H1 (cell line): ENCODE data around the gene MLLT6. TPM values are rescaled to one million over a fixed set of nuclear protein-coding genes. Genes with fewer than 3 reads are reported as not detected.
A peak's percentile ranks its signal among the peaks of the same experiment; 100 is the strongest.

Experiments used
- CTCF ChIA-PET: fragments of 300-600 bp; sonication (Branson Sonifier 250); formaldehyde crosslinking; loops from one replicate; lab custom pipeline; 2021; ENCODE audit not compliant: partially characterized antibody; lab: Charles Lee
- POLR2A ChIA-PET: fragments of 300-600 bp; sonication (Branson Sonifier 250); formaldehyde crosslinking; loops from one replicate; lab custom pipeline; 2021; ENCODE audit warnings: inconsistent platforms; ENCODE audit not compliant: partially characterized antibody; lab: Charles Lee
- DNase-seq, 2 experiments: peaks; one replicate each; pipeline versions ENCODE4 v3.0.0 to v3.0.0-alpha.2; 2010 to 2022; ENCODE audit warnings: low spot score in 2 of 2, low read depth in 1 of 2, mixed read lengths in 1 of 2
- FAIRE-seq: peaks from 2 replicates; lab custom pipeline; 2011; peaks lifted over from hg19 to GRCh38; lab: Jason Lieb, UNC
- H2AFZ ChIP-seq: 2 replicates; pipeline ENCODE4 v1.8.1; 2012; ENCODE audit warnings: low read length, inconsistent platforms
- H2AK5ac ChIP-seq: 2 replicates; pipeline ENCODE4 v1.6.1; 2013; ENCODE audit warnings: low read depth, low read length
- H2BK120ac ChIP-seq: replicated peaks from 2 replicates; pipeline ENCODE3; 2013; ENCODE audit warnings: low read depth, low read length, inconsistent platforms
- H2BK12ac ChIP-seq: 2 replicates; pipeline ENCODE4 v1.6.1; 2013; ENCODE audit warnings: low read depth, low read length
- H2BK15ac ChIP-seq: 2 replicates; pipeline ENCODE4 v1.6.1; 2013; ENCODE audit warnings: low read length
- H2BK20ac ChIP-seq: 2 replicates; pipeline ENCODE4 v1.6.1; 2013; ENCODE audit warnings: low read length
- H2BK5ac ChIP-seq: 2 replicates; pipeline ENCODE4 v1.6.1; 2013; ENCODE audit warnings: low read depth, low read length
- H3K14ac ChIP-seq: 2 replicates; pipeline ENCODE4 v1.6.1; 2013; ENCODE audit warnings: inconsistent platforms; ENCODE audit not compliant: insufficient read length
- H3K18ac ChIP-seq: 2 replicates; pipeline ENCODE4 v1.6.1; 2013; ENCODE audit warnings: low read length; ENCODE audit errors: extremely low read depth
- H3K23ac ChIP-seq: 2 replicates; pipeline ENCODE4 v1.6.1; 2013; ENCODE audit warnings: inconsistent platforms; ENCODE audit not compliant: insufficient read length
- H3K23me2 ChIP-seq: 2 replicates; pipeline ENCODE4 v1.6.1; 2013; ENCODE audit warnings: low read depth, low read length
- H3K27ac ChIP-seq: 2 replicates; pipeline ENCODE4 v1.6.1; 2011; ENCODE audit warnings: low read depth, low read length, inconsistent platforms
- H3K27me3 ChIP-seq, 4 experiments: replicated peaks in 1 of 4; 1 replicate in 1 of 4; 2 replicates in 3 of 4; pipeline versions ENCODE4 v1.6.1 to v1.8.1; 2011 to 2013; ENCODE audit warnings: low read length in 3 of 4, mild to moderate bottlenecking in 3 of 4, inconsistent platforms in 2 of 4, mixed read lengths in 2 of 4, moderate library complexity in 1 of 4; ENCODE audit not compliant: control insufficient read depth in 3 of 4, insufficient read depth in 3 of 4; ENCODE audit errors: extremely low read depth in 1 of 4
- H3K36me3 ChIP-seq, 4 experiments: 2 replicates each; pipeline versions ENCODE4 v1.6.1 to v1.8.1; 2011 to 2013; ENCODE audit warnings: mild to moderate bottlenecking in 4 of 4, low read length in 3 of 4, moderate library complexity in 2 of 4, control low read depth in 1 of 4, inconsistent platforms in 1 of 4; ENCODE audit not compliant: insufficient read depth in 4 of 4, control insufficient read depth in 2 of 4
- H3K4ac ChIP-seq: replicated peaks from 2 replicates; pipeline ENCODE3; 2013; ENCODE audit warnings: low read length, low read depth, mixed read lengths, inconsistent platforms; ENCODE audit not compliant: insufficient read length
- H3K4me1 ChIP-seq, 4 experiments: replicated peaks in 1 of 4; 1 replicate in 1 of 4; 2 replicates in 3 of 4; pipeline versions ENCODE4 v1.6.1 to v1.8.1; 2011 to 2013; ENCODE audit warnings: low read length in 3 of 4, inconsistent platforms in 2 of 4, mixed read lengths in 1 of 4; ENCODE audit not compliant: insufficient read depth in 4 of 4, control insufficient read depth in 3 of 4
- H3K4me2 ChIP-seq, 2 experiments: 2 replicates each; pipeline versions ENCODE4 v1.6.1 to v1.8.1; 2011 to 2013; ENCODE audit warnings: low read depth in 2 of 2, low read length in 2 of 2, control low read depth in 1 of 2, inconsistent platforms in 1 of 2, mild to moderate bottlenecking in 1 of 2; ENCODE audit not compliant: insufficient read depth in 1 of 2
- H3K4me3 ChIP-seq, 4 experiments: fragments of 200-600, 300-600 bp in 1 of 4; sonication (generic), shearing (Covaris generic), sonication (Bioruptor Twin) in 1 of 4; 2 replicates each; pipeline versions ENCODE4 v1.5.1 to v1.8.1; 2011 to 2016; ENCODE audit warnings: low read length in 4 of 4, low read depth in 3 of 4, control low read depth in 2 of 4, inconsistent platforms in 2 of 4, mild to moderate bottlenecking in 2 of 4, mixed read lengths in 1 of 4, moderate library complexity in 1 of 4; ENCODE audit not compliant: insufficient read depth in 2 of 4; ENCODE audit errors: extremely low read depth in 1 of 4
- H3K56ac ChIP-seq: replicated peaks from 2 replicates; pipeline ENCODE3; 2013; ENCODE audit warnings: low read depth, mild to moderate bottlenecking, mixed read lengths, low read length, inconsistent platforms; ENCODE audit not compliant: insufficient read length
- H3K79me1 ChIP-seq: 2 replicates; pipeline ENCODE4 v1.6.1; 2013; ENCODE audit warnings: low read depth, low read length, control low read depth
- H3K79me2 ChIP-seq, 2 experiments: 2 replicates each; pipeline versions ENCODE4 v1.6.1 to v1.8.1; 2012 to 2013; ENCODE audit warnings: low read length in 2 of 2, mild to moderate bottlenecking in 2 of 2, inconsistent platforms in 1 of 2; ENCODE audit not compliant: insufficient read depth in 2 of 2, control insufficient read depth in 1 of 2
- H3K9ac ChIP-seq, 4 experiments: replicated peaks in 1 of 4; 1 replicate in 1 of 4; 2 replicates in 3 of 4; pipeline versions ENCODE4 v1.6.1 to v1.8.1; 2011 to 2013; ENCODE audit warnings: low read depth in 3 of 4, low read length in 3 of 4, control low read depth in 2 of 4, mild to moderate bottlenecking in 2 of 4, moderate library complexity in 2 of 4, inconsistent platforms in 1 of 4; ENCODE audit errors: extremely low read depth in 1 of 4
- H3K9me3 ChIP-seq, 2 experiments: 2 replicates each; pipeline versions ENCODE4 v1.6.1 to v1.8.1; 2012 to 2013; ENCODE audit warnings: mild to moderate bottlenecking in 2 of 2, moderate library complexity in 2 of 2, control low read depth in 1 of 2, inconsistent platforms in 1 of 2, low read depth in 1 of 2, low read length in 1 of 2, mixed read lengths in 1 of 2; ENCODE audit not compliant: insufficient read depth in 2 of 2
- H4K20me1 ChIP-seq, 2 experiments: replicated peaks in 1 of 2; 2 replicates each; pipeline versions ENCODE3 to v1.8.1; 2011 to 2013; ENCODE audit warnings: inconsistent platforms in 2 of 2, low read length in 2 of 2, mild to moderate bottlenecking in 1 of 2; ENCODE audit not compliant: insufficient read depth in 2 of 2, control insufficient read depth in 1 of 2
- H4K5ac ChIP-seq: 2 replicates; pipeline ENCODE4 v1.6.1; 2013; ENCODE audit warnings: low read length, low read depth, mixed read lengths, inconsistent platforms; ENCODE audit not compliant: insufficient read length
- H4K8ac ChIP-seq: 2 replicates; pipeline ENCODE4 v1.8.0; 2013; ENCODE audit warnings: mild to moderate bottlenecking, moderate library complexity, low read length, inconsistent platforms; ENCODE audit not compliant: insufficient read depth; ENCODE audit errors: extremely low read depth
- H4K91ac ChIP-seq: replicated peaks from 2 replicates; pipeline ENCODE3; 2013; ENCODE audit warnings: low read length, mixed read lengths, inconsistent platforms; ENCODE audit not compliant: insufficient read length
- CEBPB ChIP-seq: IDR thresholded peaks from 2 replicates; pipeline ENCODE4 v1.6.1; 2012; ENCODE audit warnings: low read depth, low read length
- CTBP2 ChIP-seq: IDR thresholded peaks from 2 replicates; pipeline ENCODE4 v1.7.0; 2011; ENCODE audit warnings: borderline replicate concordance, mild to moderate bottlenecking, moderate library complexity, mixed read lengths, low read length; ENCODE audit not compliant: insufficient read depth, insufficient read length
- EZH2 ChIP-seq: fragments of 200-600 bp; sonication (generic); IDR thresholded peaks from 2 replicates; pipeline ENCODE4 v1.7.1; 2012; ENCODE audit warnings: low read depth, mild to moderate bottlenecking, moderate library complexity, low read length, inconsistent platforms; ENCODE audit not compliant: severe bottlenecking
- HDAC6 ChIP-seq: IDR thresholded peaks from one replicate; pipeline ENCODE4 v1.7.1; 2012; ENCODE audit warnings: low read depth, mild to moderate bottlenecking, inconsistent platforms, low read length, moderate library complexity
- JUND ChIP-seq: IDR thresholded peaks from 2 replicates; pipeline ENCODE4 v1.6.1; 2011; ENCODE audit warnings: mild to moderate bottlenecking, improper control_type of control experiment, low read length
- RXRA ChIP-seq: IDR thresholded peaks from 2 replicates; pipeline ENCODE4 v1.6.1; 2011; ENCODE audit warnings: low read depth, mild to moderate bottlenecking, low read length, moderate library complexity; ENCODE audit not compliant: insufficient read depth
- SP1 ChIP-seq: IDR thresholded peaks from 2 replicates; pipeline ENCODE4 v1.6.1; 2011; ENCODE audit warnings: low read depth, low read length
- SP4 ChIP-seq: IDR thresholded peaks from 2 replicates; pipeline ENCODE4 v1.6.1; 2012; ENCODE audit warnings: low read length, inconsistent platforms
- TEAD4 ChIP-seq: IDR thresholded peaks from 2 replicates; pipeline ENCODE4 v1.6.1; 2012; ENCODE audit warnings: low read depth, low read length, inconsistent platforms, mixed read lengths
- ZNF274 ChIP-seq: IDR thresholded peaks from 2 replicates; pipeline ENCODE4 v1.7.0; 2012; ENCODE audit warnings: low read length, borderline replicate concordance; ENCODE audit errors: extremely low read depth
- WGBS, 2 experiments: shearing (Covaris generic) in 1 of 2; methylation state at CpG; one replicate each; pipeline versions ENCODE4 v1.1.6 to v1.1.7; 2013 to 2015; ENCODE audit warnings: low lambda C conversion rate in 2 of 2, mixed read lengths in 2 of 2, inconsistent platforms in 1 of 2, low coverage in 1 of 2, missing lambda C conversion rate in 1 of 2; ENCODE audit not compliant: insufficient replicate concordance in 2 of 2, insufficient coverage in 1 of 2, insufficient read length in 1 of 2; ENCODE audit errors: extremely low coverage in 1 of 2, missing lambda C conversion rate in 1 of 2; 5-methylcytosine and 5-hydroxymethylcytosine counted together
- polyA plus RNA-seq, 7 experiments: library from polyadenylated mRNA; depleted of rRNA in 3 of 7; stranded (reverse) in 5 of 7; unstranded in 2 of 7; fragments of >200 nt in 5 of 7; fragments of 200-250 nt in 2 of 7; gene quantifications; 1 replicate in 5 of 7; 2 replicates in 1 of 7; 4 replicates in 1 of 7; pipeline versions ENCODE4 v1.2.1 to v1.2.3, GENCODE V29; 2011 to 2013; ENCODE audit warnings: missing spikeins in 2 of 7, mixed read lengths in 2 of 7
- total RNA-seq: library from RNA; stranded (reverse); fragmentation: NEBNext Ultra II Directional; extraction: Animal tissue kit (Norgen Biotek cat#: 25700); gene quantifications from 2 replicates; pipeline ENCODE4 v1.2.1, GENCODE V29; 2021
- TF ChIP-seq, protein P1 (sequence below): IDR thresholded peaks from 2 replicates; pipeline ENCODE4 v1.6.1; 2012; ENCODE audit warnings: inconsistent platforms

Gene MLLT6
- total and polyA plus RNA-seq, 2 of the 8 experiments (the other 6 are each of a cell fraction or from before 2014, with no cell fraction given) = 6.5 to 8.0 TPM

DNA sequence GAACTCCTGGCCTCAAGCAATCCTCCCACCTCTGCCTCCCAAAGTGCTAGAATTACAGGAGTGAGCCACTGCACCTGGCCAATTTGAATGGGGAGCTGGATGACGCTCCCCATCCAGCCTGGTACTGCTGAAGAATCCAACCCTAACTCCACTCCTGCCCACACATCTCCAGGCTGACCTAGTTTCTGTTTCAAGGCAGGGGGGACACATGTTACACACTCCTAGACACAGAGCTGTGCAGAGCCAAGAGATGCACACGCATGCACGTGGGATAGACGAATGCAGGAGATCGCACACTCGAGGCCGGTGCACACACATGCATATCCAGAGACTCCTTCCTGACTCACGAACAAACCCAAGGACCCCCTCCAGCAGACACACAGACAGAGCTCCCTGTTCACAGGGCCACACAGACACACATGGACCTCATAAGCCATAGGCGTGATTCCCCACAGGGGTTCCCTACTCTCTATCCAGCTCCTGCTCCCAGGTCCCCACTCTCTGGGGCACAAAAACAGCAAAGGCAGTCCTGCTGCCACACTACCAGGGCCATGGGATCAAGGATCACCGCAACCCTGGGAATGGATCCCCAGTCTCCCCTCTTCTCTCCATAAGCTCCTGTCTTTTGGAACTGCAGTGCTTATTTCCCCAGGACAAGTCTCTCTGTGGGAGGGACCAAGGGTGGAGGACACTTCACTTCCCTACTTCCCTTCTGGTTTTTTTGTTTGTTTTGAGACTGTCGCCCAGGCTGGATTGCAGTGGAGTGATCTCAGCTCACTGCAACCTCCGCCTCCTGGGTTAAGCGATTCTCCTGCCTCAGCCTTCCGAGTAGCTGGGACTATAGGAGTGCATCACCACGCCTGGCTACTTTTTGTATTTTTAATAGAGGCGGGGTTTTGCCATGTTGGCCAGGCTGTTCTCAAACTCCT, 44.7 kb upstream of the MLLT6 start:
- no peak overlapping the region for H2AK5ac ChIP-seq
- H4K5ac ChIP-seq = no peak overlapping the region
- H4K8ac ChIP-seq = peak overlapping the region; percentile 3; the same call in 1 of the 2 replicates
- H3K79me2 ChIP-seq = no peaks in the 10 kb centered on the region
- H3K36me3 ChIP-seq = no peaks in the 10 kb centered on the region
- WGBS, 2 experiments = 92% methylated on average over 16 of the region's 16 CpGs; no CpG with 5 or more reads in 1 of the 2 experiments
- peak overlapping the region; percentile 97; the same call in 1 of the 2 replicates for H2BK15ac ChIP-seq
- no peak overlapping the region for H3K9ac ChIP-seq
- ChIA-PET CTCF (interaction anchor here (0.6 to 29.5 kb wide), 14 partner anchors 8 to 219 kb away, joined by 3 to 795 read pairs (median 6); partner anchors contain the start of gene SRCIN1), POLR2A (interaction anchor here (0.9 to 1.3 kb wide), 2 partner anchors 53 to 60 kb away, joined by 3 to 4 read pairs; no protein-coding TSS in a partner anchor)
- no peak overlapping the region for H3K4ac ChIP-seq
- H4K20me1 ChIP-seq = no peaks in the 10 kb centered on the region
- H3K14ac ChIP-seq = no peak overlapping the region
- H2BK20ac ChIP-seq = peak overlapping the region; percentile 72; the same call in 1 of the 2 replicates
- no peak for DNase-seq
- H3K27ac ChIP-seq = no peak overlapping the region
- no peak overlapping the region for H2BK120ac ChIP-seq
- H3K79me1 ChIP-seq = no peaks in the 10 kb centered on the region
- no peak for FAIRE-seq
- H3K18ac ChIP-seq = peak overlapping the region; percentile 60; the same call in 1 of the 2 replicates
- peak overlapping the region; percentile 97; the same call in 1 of the 2 replicates for H2BK12ac ChIP-seq
- H3K4me1 ChIP-seq = peaks cover 0 to 11% (median 5%) of the 10 kb centered on the region in 4 experiments; a peak in 6 of 7 replicates
- peak overlapping the region; percentile 83 for H4K91ac ChIP-seq
- no peaks in the 10 kb centered on the region for H3K9me3 ChIP-seq
- no peak overlapping the region for H2BK5ac ChIP-seq
- H3K27me3 ChIP-seq = peaks cover 0 to 3% (median 0%) of the 10 kb centered on the region in 4 experiments; a peak in 2 of 7 replicates
- no peak overlapping the region for H3K4me3 ChIP-seq
- H3K4me2 ChIP-seq = no peak overlapping the region
- no peak overlapping the region for H3K23ac ChIP-seq
- H3K56ac ChIP-seq = no peak overlapping the region
- peak overlapping the region; percentile 61; the same call in 1 of the 2 replicates for H2AFZ ChIP-seq
- H3K23me2 ChIP-seq = no peaks in the 10 kb centered on the region
- TF ChIP-seq CTBP2 = no peak
- TF ChIP-seq JUND = no peak
- TF ChIP-seq ZNF274 = no peak
- no peak for TF ChIP-seq CEBPB
- no peak for TF ChIP-seq TEAD4
- TF ChIP-seq HDAC6 = no peak
- no peak for TF ChIP-seq SP1
- TF ChIP-seq, protein P1, sequence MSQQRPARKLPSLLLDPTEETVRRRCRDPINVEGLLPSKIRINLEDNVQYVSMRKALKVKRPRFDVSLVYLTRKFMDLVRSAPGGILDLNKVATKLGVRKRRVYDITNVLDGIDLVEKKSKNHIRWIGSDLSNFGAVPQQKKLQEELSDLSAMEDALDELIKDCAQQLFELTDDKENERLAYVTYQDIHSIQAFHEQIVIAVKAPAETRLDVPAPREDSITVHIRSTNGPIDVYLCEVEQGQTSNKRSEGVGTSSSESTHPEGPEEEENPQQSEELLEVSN = no peak
- TF ChIP-seq SP4 = no peak
- TF ChIP-seq RXRA = no peak
- no peak for TF ChIP-seq EZH2
